ENCODE measurements around the gene RPTOR.

RPTOR gene

DNA sequence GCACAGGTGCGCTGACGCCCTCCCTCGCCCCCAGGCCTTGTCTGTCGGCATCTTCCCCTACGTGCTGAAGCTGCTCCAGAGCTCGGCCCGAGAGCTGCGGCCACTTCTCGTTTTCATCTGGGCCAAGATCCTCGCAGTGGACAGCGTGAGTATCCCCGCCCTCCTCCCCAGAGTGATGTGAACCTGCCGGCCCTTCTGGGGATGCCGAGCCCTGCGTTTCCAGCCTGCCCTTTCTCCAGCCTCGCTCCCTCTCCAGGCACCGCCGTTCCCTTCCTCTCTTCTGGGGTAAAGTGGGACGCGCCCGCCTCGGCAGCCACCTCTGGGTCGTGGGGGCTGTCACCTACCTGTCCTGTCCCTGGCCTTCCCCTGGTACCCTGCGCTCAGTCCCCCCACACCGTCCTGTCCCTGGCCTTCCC is 313.1 kb downstream of the RPTOR start:
- no peak for DNase-seq (ENCODE audit: low read depth in 1 of 2, low spot score in 1 of 2)
- Histone ChIP-seq H3K27me3 (ENCODE audit: insufficient read depth, poor library complexity, severe bottlenecking) (no peaks in the 10 kb centered on the region), H3K27ac (replicated peaks) (no peak overlapping the region), H3K4me3 (replicated peaks; ENCODE audit: insufficient read depth, low read length) (no peak overlapping the region)
- TF ChIP-seq SPI1 (IDR thresholded peaks at IDR 0.05; ENCODE audit: borderline replicate concordance, low read depth) (no peak), POLR2AphosphoS5 (IDR thresholded peaks at IDR 0.05; ENCODE audit: low read depth) (no peak), GABPA (IDR thresholded peaks at IDR 0.05; ENCODE audit: low read depth) (no peak)
- TF ChIP-seq, protein P1, sequence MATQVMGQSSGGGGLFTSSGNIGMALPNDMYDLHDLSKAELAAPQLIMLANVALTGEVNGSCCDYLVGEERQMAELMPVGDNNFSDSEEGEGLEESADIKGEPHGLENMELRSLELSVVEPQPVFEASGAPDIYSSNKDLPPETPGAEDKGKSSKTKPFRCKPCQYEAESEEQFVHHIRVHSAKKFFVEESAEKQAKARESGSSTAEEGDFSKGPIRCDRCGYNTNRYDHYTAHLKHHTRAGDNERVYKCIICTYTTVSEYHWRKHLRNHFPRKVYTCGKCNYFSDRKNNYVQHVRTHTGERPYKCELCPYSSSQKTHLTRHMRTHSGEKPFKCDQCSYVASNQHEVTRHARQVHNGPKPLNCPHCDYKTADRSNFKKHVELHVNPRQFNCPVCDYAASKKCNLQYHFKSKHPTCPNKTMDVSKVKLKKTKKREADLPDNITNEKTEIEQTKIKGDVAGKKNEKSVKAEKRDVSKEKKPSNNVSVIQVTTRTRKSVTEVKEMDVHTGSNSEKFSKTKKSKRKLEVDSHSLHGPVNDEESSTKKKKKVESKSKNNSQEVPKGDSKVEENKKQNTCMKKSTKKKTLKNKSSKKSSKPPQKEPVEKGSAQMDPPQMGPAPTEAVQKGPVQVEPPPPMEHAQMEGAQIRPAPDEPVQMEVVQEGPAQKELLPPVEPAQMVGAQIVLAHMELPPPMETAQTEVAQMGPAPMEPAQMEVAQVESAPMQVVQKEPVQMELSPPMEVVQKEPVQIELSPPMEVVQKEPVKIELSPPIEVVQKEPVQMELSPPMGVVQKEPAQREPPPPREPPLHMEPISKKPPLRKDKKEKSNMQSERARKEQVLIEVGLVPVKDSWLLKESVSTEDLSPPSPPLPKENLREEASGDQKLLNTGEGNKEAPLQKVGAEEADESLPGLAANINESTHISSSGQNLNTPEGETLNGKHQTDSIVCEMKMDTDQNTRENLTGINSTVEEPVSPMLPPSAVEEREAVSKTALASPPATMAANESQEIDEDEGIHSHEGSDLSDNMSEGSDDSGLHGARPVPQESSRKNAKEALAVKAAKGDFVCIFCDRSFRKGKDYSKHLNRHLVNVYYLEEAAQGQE (IDR thresholded peaks at IDR 0.05; ENCODE audit: insufficient replicate concordance, low read depth) = no peak
- TF ChIP-seq, protein P2, sequence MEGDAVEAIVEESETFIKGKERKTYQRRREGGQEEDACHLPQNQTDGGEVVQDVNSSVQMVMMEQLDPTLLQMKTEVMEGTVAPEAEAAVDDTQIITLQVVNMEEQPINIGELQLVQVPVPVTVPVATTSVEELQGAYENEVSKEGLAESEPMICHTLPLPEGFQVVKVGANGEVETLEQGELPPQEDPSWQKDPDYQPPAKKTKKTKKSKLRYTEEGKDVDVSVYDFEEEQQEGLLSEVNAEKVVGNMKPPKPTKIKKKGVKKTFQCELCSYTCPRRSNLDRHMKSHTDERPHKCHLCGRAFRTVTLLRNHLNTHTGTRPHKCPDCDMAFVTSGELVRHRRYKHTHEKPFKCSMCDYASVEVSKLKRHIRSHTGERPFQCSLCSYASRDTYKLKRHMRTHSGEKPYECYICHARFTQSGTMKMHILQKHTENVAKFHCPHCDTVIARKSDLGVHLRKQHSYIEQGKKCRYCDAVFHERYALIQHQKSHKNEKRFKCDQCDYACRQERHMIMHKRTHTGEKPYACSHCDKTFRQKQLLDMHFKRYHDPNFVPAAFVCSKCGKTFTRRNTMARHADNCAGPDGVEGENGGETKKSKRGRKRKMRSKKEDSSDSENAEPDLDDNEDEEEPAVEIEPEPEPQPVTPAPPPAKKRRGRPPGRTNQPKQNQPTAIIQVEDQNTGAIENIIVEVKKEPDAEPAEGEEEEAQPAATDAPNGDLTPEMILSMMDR (IDR thresholded peaks at IDR 0.05; ENCODE audit: insufficient read depth, low read length) = no peak

DNA sequence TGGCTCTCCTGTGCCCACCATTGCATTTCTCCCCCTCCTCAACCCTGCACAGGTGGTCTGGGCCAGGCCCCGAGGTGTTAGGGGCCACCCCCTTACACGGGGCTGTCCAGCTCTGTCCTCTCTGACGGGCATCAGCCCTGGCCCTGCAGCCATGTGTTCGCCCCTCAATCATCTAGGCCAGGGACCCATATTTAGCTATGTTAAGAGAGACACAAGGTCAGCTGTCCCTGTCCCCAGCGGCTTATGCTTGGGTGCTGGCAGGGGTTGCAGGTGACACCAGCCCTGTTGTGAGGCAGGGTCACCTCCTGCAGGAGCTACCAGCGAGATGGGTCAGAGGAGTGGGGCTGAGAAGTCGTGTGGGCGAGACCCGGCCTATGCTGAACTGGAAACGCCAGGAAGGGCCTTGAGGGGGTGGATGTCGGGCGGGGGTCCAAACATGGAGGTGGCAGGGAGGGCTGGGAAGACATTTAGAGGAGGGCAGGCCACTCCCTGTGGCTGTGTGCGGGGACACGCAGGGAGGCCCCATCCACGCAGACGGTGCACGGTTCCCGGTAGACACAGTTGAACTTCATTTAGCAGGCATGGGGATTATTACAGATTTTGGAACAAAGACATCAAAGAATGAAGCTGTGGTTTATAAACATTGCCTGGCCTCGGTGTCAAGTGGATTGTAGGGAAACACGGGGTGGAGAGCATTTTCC is 313.8 kb downstream of the RPTOR start:
- Histone ChIP-seq H3K4me3 (replicated peaks; ENCODE audit: insufficient read depth, low read length) (no peak overlapping the region), H3K27ac (replicated peaks) (no peak overlapping the region), H3K27me3 (ENCODE audit: insufficient read depth, poor library complexity, severe bottlenecking) (no peaks in the 10 kb centered on the region)
- no peak for DNase-seq (ENCODE audit: low read depth in 1 of 2, low spot score in 1 of 2)
- TF ChIP-seq, protein P2 (IDR thresholded peaks at IDR 0.05; ENCODE audit: insufficient read depth, low read length) = no peak
- TF ChIP-seq GABPA (IDR thresholded peaks at IDR 0.05; ENCODE audit: low read depth) (no peak), SPI1 (IDR thresholded peaks at IDR 0.05; ENCODE audit: borderline replicate concordance, low read depth) (no peak), POLR2AphosphoS5 (IDR thresholded peaks at IDR 0.05; ENCODE audit: low read depth) (no peak)
- TF ChIP-seq, protein P1 (IDR thresholded peaks at IDR 0.05; ENCODE audit: insufficient replicate concordance, low read depth) = no peak

DNA sequence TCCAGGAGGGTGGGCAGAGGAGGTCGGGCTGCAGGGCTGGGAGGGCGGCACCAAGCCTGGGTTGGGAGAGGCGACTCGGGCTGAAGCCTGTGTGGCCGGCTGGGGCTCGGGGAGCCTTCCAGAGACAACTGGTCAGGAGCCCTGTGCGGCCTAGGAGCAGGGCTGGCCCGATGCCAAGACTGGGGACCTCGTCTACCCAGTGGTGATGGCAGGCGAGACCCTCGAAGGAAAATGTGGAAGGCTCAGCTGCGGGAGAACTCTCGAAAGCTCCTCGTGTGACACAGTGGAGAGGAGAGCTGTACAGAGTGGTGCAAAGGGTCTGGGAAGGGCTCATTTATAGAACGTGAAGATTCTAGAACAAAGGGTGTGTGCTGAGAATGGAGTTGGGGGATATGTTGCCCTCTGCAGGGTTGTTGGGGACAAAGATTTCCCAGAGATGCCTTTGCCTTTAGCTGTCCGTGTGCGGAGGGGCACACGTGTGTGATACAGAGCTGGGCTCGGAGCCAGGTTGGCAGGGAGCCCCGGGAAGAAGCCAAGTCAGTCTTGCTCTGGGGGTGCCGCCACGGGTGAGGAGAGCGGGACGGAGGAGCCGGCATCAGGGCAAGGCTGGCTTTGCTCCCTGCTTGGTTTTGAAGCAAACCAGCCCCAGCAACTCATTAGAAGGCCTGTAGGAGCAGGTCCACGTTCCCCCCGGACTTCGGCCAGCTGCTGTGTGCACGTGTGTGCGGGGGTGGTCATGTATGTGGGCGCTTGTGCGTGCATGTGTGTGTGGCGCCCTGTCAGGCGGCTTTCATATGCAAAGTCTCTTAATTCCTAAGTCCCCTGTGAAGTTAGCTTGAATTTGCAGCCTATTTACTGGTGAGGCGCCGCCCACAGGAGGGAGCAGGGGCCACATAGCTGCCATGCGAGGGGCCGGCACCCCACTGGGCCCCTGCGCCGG is 314.6 kb downstream of the RPTOR start:
- Histone ChIP-seq H3K4me3 (replicated peaks; ENCODE audit: insufficient read depth, low read length) (no peak overlapping the region), H3K27ac (replicated peaks) (no peak overlapping the region), H3K27me3 (ENCODE audit: insufficient read depth, poor library complexity, severe bottlenecking) (no peaks in the 10 kb centered on the region)
- TF ChIP-seq POLR2AphosphoS5 (IDR thresholded peaks at IDR 0.05; ENCODE audit: low read depth) (no peak), SPI1 (IDR thresholded peaks at IDR 0.05; ENCODE audit: borderline replicate concordance, low read depth) (no peak), GABPA (IDR thresholded peaks at IDR 0.05; ENCODE audit: low read depth) (no peak)
- TF ChIP-seq, protein P1 (IDR thresholded peaks at IDR 0.05; ENCODE audit: insufficient replicate concordance, low read depth) = no peak
- TF ChIP-seq, protein P2 (IDR thresholded peaks at IDR 0.05; ENCODE audit: insufficient read depth, low read length) = no peak
- DNase-seq (ENCODE audit: low read depth in 1 of 2, low spot score in 1 of 2) = no peak
